Measurements from ENCODE around the gene ACSS1.

DNA sequence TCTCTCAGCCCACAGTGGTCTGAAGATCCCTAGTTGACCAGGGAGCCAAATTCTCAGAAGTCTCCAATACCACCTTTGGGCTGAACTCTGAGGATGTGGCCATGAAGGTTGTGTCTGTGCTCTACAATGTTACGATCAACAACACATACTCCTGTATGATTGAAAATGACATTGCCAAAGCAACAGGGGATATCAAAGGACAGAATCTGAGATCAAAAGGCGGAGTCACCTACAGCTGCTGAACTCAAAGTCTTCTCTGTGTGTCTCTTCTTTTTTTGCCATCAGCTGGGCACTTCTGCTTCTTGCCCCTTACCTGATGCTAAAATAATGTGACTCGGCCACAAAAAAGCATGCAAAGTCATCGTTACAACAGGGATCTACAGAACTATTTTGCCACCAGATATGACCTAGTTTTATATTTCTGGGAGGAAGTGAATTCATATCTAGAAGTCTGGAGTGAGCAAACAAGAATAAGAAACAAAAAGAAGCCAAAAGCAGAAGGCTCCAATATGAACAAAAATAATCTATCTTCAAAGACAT, 41.7 kb upstream of the ACSS1 start:
- no peak for TF ChIP-seq EZH2 (IDR thresholded peaks at IDR 0.05)
- TF ChIP-seq, protein P1, sequence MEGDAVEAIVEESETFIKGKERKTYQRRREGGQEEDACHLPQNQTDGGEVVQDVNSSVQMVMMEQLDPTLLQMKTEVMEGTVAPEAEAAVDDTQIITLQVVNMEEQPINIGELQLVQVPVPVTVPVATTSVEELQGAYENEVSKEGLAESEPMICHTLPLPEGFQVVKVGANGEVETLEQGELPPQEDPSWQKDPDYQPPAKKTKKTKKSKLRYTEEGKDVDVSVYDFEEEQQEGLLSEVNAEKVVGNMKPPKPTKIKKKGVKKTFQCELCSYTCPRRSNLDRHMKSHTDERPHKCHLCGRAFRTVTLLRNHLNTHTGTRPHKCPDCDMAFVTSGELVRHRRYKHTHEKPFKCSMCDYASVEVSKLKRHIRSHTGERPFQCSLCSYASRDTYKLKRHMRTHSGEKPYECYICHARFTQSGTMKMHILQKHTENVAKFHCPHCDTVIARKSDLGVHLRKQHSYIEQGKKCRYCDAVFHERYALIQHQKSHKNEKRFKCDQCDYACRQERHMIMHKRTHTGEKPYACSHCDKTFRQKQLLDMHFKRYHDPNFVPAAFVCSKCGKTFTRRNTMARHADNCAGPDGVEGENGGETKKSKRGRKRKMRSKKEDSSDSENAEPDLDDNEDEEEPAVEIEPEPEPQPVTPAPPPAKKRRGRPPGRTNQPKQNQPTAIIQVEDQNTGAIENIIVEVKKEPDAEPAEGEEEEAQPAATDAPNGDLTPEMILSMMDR (IDR thresholded peaks at IDR 0.05) = no peak

Data from neural progenitor cell (in vitro differentiated cells).